Thyroid gland (tissue), 4 donors: ENCODE measurements around the gene NXPH1.

Source experiments
- CTCF ChIP-seq, 6 experiments: fragments of 200-600 bp in 3 of 6; fragments of 450-650 bp in 3 of 6; sonication (generic) in 3 of 6; IDR thresholded peaks; one replicate each; pipeline ENCODE4 v1.5.1; 2016 to 2019; ENCODE audit warnings: antibody characterized with exemption in 6 of 6, mild to moderate bottlenecking in 2 of 6, inconsistent platforms in 1 of 6, moderate library complexity in 1 of 6
- POLR2A ChIP-seq, 2 donors: fragments of 450-650 bp; IDR thresholded peaks; one replicate each; pipeline ENCODE4 v1.6.1; 2017; ENCODE audit warnings: antibody characterized with exemption in 2 of 2, mild to moderate bottlenecking in 2 of 2, moderate library complexity in 1 of 2

GRCh38 chr7:8719102-8719501 lies 285.7 kb downstream of the NXPH1 start:
- no peak for TF ChIP-seq POLR2A (IDR thresholded peaks at IDR 0.05)
- TF ChIP-seq CTCF (IDR thresholded peaks at IDR 0.05), result no peak
